OCI-LY3 (cell line): Measurements from ENCODE around the gene SLC26A3.

Source experiments
- H2AFZ ChIP-seq: fragments of 200-600, 300-600 bp; shearing (Covaris generic); 2 replicates; pipeline ENCODE4 v1.6.0; 2014; ENCODE audit warnings: antibody characterized with exemption, low read depth, low read length
- H3K27ac ChIP-seq: fragments of 200-600, 300-600 bp; sonication (generic); 2 replicates; pipeline ENCODE4 v1.5.1; 2014; ENCODE audit warnings: mild to moderate bottlenecking, low read length, moderate library complexity, mixed read lengths
- H3K27me3 ChIP-seq: fragments of 200-600, 300-600 bp; sonication (generic); 2 replicates; pipeline ENCODE4 v1.6.1; 2014; ENCODE audit warnings: low read depth, low read length, mixed read lengths
- H3K36me3 ChIP-seq: fragments of 200-600, 300-600 bp; sonication (generic); replicated peaks from 2 replicates; pipeline ENCODE3; 2014; ENCODE audit warnings: low read depth, low read length, mixed read lengths
- H3K4me1 ChIP-seq: fragments of 300-600, 200-600 bp; sonication (generic); 2 replicates; pipeline ENCODE4 v1.6.1; 2014; ENCODE audit warnings: low read length, mixed read lengths
- H3K4me2 ChIP-seq: fragments of 200-600, 300-600 bp; sonication (generic); 2 replicates; pipeline ENCODE4 v1.6.1; 2014; ENCODE audit warnings: low read length, mixed read lengths
- H3K4me3 ChIP-seq: fragments of 300-600, 200-600 bp; sonication (generic); 2 replicates; pipeline ENCODE4 v1.5.1; 2014; ENCODE audit warnings: antibody characterized with exemption, mild to moderate bottlenecking, low read length, moderate library complexity
- H3K79me2 ChIP-seq: fragments of 300-600, 200-600 bp; shearing (Covaris generic); 2 replicates; pipeline ENCODE4 v1.6.1; 2014; ENCODE audit warnings: mild to moderate bottlenecking, low read length, mixed read lengths
- H3K9ac ChIP-seq: fragments of 300-600, 200-600 bp; shearing (Covaris generic); 2 replicates; pipeline ENCODE4 v1.6.0; 2014; ENCODE audit warnings: mild to moderate bottlenecking, low read length, moderate library complexity
- H3K9me3 ChIP-seq: fragments of 200-600, 300-600 bp; shearing (Covaris generic); 2 replicates; pipeline ENCODE4 v1.6.1; 2014; ENCODE audit warnings: low read length, mixed read lengths; ENCODE audit not compliant: insufficient read depth
- H4K20me1 ChIP-seq: fragments of 200-600, 300-600 bp; sonication (generic); 2 replicates; pipeline ENCODE4 v1.6.1; 2016; ENCODE audit warnings: low read length, mixed read lengths; ENCODE audit not compliant: insufficient read depth
- CTCF ChIP-seq: fragments of 200-600, 300-600 bp; sonication (generic); IDR thresholded peaks from 2 replicates; pipeline ENCODE4 v1.5.1; 2014; ENCODE audit warnings: antibody characterized with exemption, low read length, low read depth
- EZH2phosphoT487 ChIP-seq: fragments of 200-600 bp; shearing (Covaris generic); IDR thresholded peaks from 2 replicates; pipeline ENCODE4 v1.6.1; 2018; ENCODE audit warnings: antibody characterized with exemption, mixed run types, low read depth

The SLC26A3 gene

DNA sequence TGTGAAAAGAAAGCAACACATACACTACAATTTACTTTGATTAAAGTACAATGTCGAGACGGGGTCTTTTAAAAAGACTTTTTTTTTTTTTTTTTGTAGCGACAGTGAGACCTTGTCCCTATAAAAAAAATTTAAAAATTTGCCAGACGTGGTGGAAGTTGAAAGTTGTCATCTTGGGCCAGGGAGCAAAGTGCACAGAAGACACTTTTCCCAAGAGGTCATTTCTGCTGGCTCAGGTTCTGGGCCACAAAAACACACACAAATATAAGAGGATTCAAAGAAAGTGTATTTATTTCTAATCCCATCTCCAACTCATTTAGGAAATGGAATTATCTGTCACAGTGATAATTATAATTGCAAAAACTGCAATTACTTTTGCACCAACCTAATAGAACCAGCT lies 24.7 kb downstream of the SLC26A3 start:
- no peaks in the 10 kb centered on the region for H3K27me3 ChIP-seq

DNA sequence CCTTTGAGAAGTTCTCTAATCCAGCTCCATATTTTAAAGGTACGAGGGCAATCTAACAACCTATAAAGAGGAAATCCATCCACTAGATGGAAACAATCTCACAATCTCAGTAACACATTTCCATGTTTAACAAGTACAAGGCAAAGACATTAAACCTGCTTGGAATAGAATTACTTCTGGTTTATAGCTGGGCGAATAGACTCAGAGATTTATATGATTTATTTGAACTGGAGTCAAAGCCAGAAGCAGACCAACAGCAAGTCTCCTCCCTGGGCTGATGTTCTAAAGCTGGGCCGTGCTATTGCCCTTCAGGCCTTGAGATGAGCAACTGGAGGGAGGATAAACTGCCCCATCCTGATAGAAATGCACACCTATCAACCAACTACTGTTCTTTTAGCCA lies 25.3 kb downstream of the SLC26A3 start:
- TF ChIP-seq CTCF (no peak), EZH2phosphoT487 (no peak)
- H3K4me1 ChIP-seq = no peaks in the 10 kb centered on the region

More for the DNA sequence above, 24.7 kb downstream of the SLC26A3 start:
- TF ChIP-seq CTCF (no peak), EZH2phosphoT487 (no peak)
- Histone ChIP-seq H3K27ac (no peak overlapping the region), H3K79me2 (no peaks in the 10 kb centered on the region), H4K20me1 (no peaks in the 10 kb centered on the region), H3K36me3 (no peaks in the 10 kb centered on the region), H3K4me2 (no peak overlapping the region), H2AFZ (no peak overlapping the region), H3K4me3 (no peak overlapping the region), H3K9ac (no peak overlapping the region), H3K4me1 (no peaks in the 10 kb centered on the region), H3K9me3 (no peaks in the 10 kb centered on the region)

DNA sequence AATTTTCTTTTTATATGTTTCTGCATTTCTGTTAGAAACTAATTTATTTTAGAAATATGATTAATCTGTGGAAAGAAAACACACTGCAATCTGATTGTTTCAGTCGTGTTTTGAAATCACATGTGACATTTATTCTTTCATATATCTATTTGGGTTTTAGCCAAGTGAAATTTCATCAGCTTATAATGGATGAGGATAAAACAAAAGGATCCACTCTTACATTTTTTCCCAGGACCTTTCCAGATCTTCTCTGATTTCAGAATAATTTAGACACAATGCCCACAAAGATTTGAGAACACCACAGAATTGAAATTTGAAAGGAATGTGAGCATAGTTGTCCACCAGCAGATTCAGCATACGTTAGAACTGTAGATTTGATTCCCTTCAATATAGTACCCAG lies 30.0 kb downstream of the SLC26A3 start:
- Histone ChIP-seq H3K4me3 (no peak overlapping the region), H3K27me3 (no peaks in the 10 kb centered on the region), H3K9ac (no peak overlapping the region), H3K4me1 (no peaks in the 10 kb centered on the region), H3K4me2 (no peak overlapping the region), H2AFZ (no peak overlapping the region), H3K36me3 (no peaks in the 10 kb centered on the region), H3K9me3 (no peaks in the 10 kb centered on the region), H4K20me1 (no peaks in the 10 kb centered on the region), H3K27ac (no peak overlapping the region), H3K79me2 (no peaks in the 10 kb centered on the region)
- TF ChIP-seq CTCF = no peak
- TF ChIP-seq EZH2phosphoT487 = no peak

More for the DNA sequence above, 25.3 kb downstream of the SLC26A3 start:
- H3K27me3 ChIP-seq = no peaks in the 10 kb centered on the region
- H3K27ac ChIP-seq = no peak overlapping the region
- no peak overlapping the region for H2AFZ ChIP-seq
- no peak overlapping the region for H3K9ac ChIP-seq
- no peaks in the 10 kb centered on the region for H3K79me2 ChIP-seq
- H3K36me3 ChIP-seq = no peaks in the 10 kb centered on the region
- no peaks in the 10 kb centered on the region for H3K9me3 ChIP-seq
- H3K4me3 ChIP-seq = no peak overlapping the region
- no peak overlapping the region for H3K4me2 ChIP-seq
- no peaks in the 10 kb centered on the region for H4K20me1 ChIP-seq

GRCh38 chr7:107768263-107768662 lies 34.8 kb downstream of the SLC26A3 start:
- Histone ChIP-seq H3K4me2 (no peak overlapping the region), H3K27me3 (no peaks in the 10 kb centered on the region), H3K27ac (no peak overlapping the region), H3K9ac (no peak overlapping the region), H3K79me2 (no peaks in the 10 kb centered on the region), H3K36me3 (no peaks in the 10 kb centered on the region), H3K4me3 (no peak overlapping the region), H3K4me1 (no peaks in the 10 kb centered on the region), H2AFZ (no peak overlapping the region), H4K20me1 (no peaks in the 10 kb centered on the region), H3K9me3 (no peaks in the 10 kb centered on the region)
- no peak for TF ChIP-seq CTCF
- TF ChIP-seq EZH2phosphoT487 = no peak
